Measurements from ENCODE around the gene EXD3. TPM values are rescaled to one million over a fixed set of nuclear protein-coding genes. Genes with fewer than 3 reads are reported as not detected.

EXD3 gene
- total RNA-seq, 1 donor from 2014 or later: 6.8 TPM

DNA sequence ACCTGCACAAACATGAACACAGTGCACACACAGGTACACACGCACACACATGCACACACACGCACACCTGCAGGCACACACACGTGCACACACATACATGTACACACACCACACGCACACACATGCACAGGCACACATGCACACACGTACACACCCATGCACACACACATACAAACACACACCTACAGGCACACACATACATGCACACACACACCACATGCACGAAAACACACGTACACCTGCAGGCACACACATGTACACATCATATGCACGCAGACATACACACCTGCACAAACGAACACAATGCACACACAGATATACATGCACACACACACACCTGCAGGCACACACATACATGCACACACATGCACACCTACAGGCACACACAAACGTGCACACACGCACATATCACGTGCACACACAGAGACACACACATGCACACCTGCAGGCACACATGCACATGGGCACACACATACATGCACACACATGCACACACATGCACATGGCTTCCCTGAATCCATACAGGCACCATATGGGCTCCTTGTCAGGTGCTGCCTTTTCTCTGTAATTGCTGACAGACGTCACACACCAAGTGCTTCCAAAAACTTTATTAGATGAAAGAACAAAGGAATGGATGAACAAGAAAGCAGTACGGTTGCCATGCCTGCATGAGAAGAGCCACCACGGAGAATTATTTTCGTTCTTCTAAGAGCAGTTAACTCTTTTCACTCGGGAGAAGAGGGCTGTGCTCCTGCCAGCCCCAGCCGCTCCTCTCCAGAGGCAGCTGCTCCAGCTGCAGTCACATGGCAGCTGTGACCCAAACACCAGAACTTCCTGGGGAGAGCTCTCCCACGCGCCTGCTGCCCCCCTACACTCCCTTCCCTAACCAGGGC, 57.2 kb downstream of the EXD3 start:
- H3K27me3 Mint-ChIP-seq (ENCODE audit: low read depth): no peaks in the 10 kb centered on the region
- no peak overlapping the region for H3K4me3 Mint-ChIP-seq (ENCODE audit: low read depth)

DNA sequence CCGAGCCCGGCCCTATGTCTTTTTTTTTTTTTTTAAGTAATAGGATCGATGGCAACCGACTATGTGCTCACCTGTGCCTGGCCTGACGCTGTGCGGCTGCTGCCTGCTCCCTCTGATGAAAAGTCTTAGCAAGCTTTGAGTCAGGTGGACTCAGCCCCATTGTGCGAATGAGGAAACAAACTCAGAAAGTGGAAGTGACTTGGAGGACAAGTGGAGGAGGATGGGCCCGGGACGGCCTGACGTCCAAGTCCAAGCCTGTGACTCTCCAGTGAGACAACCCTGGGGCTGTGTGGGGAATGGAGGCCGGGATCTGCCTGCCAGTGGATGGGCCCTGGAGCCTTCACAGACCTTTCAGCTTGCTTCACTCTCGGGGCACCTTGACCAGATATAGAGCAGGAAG, 57.9 kb downstream of the EXD3 start:
- no peaks in the 10 kb centered on the region for H3K36me3 Mint-ChIP-seq (ENCODE audit: low read depth)
- H3K9me3 Mint-ChIP-seq: peaks cover 6% of the 10 kb centered on the region
- H3K27ac Mint-ChIP-seq: no peak overlapping the region
- H3K4me1 Mint-ChIP-seq (ENCODE audit: low read depth): no peaks in the 10 kb centered on the region
- intact Hi-C loops (cut with micrococcal nuclease): no loop called here
- H3K4me3 Mint-ChIP-seq (ENCODE audit: low read depth): no peak overlapping the region
- no peak for DNase-seq (ENCODE audit: low spot score)
- no peaks in the 10 kb centered on the region for H3K27me3 Mint-ChIP-seq (ENCODE audit: low read depth)

More for the DNA sequence above, 57.2 kb downstream of the EXD3 start:
- H3K36me3 Mint-ChIP-seq (ENCODE audit: low read depth): no peaks in the 10 kb centered on the region
- peaks cover 6% of the 10 kb centered on the region for H3K9me3 Mint-ChIP-seq
- DNase-seq (ENCODE audit: low spot score): no peak
- no peaks in the 10 kb centered on the region for H3K4me1 Mint-ChIP-seq (ENCODE audit: low read depth)
- no peak overlapping the region for H3K27ac Mint-ChIP-seq
- intact Hi-C loops (cut with micrococcal nuclease): no loop called here

DNA sequence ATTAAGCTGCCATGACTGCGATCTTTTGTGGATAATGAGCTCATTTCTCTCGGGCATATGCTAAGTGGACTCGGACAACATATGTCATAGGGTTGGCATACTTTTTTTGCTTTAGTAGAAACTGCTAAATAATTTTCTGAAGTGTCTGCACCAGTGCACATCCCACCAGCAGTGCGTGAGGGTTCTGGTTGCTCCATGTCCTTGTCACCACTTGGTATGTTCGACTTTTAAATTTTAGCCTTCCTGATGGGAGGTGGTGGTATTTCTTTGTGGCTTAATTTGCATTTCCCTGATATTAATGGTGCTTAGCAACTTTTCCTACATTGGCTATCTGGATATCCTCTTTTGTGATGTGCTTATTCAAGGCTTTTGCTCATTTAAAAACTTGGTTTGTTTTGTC, 63.1 kb downstream of the EXD3 start:
- no peak overlapping the region for H3K27ac Mint-ChIP-seq
- DNase-seq (ENCODE audit: low spot score): no peak
- peaks cover 18% of the 10 kb centered on the region for H3K9me3 Mint-ChIP-seq
- H3K27me3 Mint-ChIP-seq (ENCODE audit: low read depth): no peaks in the 10 kb centered on the region
- no peaks in the 10 kb centered on the region for H3K36me3 Mint-ChIP-seq (ENCODE audit: low read depth)
- no peaks in the 10 kb centered on the region for H3K4me1 Mint-ChIP-seq (ENCODE audit: low read depth)
- intact Hi-C loops (cut with micrococcal nuclease): no loop called here
- no peak overlapping the region for H3K4me3 Mint-ChIP-seq (ENCODE audit: low read depth)

DNA sequence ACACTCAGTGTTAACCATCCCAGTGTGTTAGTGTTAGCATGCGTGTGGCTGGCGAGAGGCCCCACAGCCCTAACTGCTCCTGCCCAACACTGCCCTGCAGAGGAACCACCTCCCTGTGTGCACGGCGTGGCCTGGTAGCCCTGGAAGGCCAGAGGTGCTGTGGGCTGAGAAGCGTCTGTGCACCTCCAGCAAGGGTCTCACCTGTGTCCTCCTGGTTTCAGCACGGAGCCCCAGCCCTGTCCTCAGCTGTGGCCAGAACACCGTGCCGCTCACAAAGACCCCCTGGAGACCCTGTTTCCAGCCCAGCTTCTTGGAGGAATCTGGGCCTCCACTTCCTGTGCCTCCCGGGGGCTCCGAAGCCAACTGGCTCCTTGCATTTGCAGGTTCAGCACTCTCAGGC, 64.8 kb downstream of the EXD3 start:
- H3K4me1 Mint-ChIP-seq (ENCODE audit: low read depth): no peaks in the 10 kb centered on the region
- no peaks in the 10 kb centered on the region for H3K36me3 Mint-ChIP-seq (ENCODE audit: low read depth)
- no peak overlapping the region for H3K4me3 Mint-ChIP-seq (ENCODE audit: low read depth)
- no peak overlapping the region for H3K27ac Mint-ChIP-seq
- intact Hi-C loops (cut with micrococcal nuclease): no loop called here
- no peak for DNase-seq (ENCODE audit: low spot score)
- H3K9me3 Mint-ChIP-seq: peaks cover 18% of the 10 kb centered on the region
- H3K27me3 Mint-ChIP-seq (ENCODE audit: low read depth): no peaks in the 10 kb centered on the region

DNA sequence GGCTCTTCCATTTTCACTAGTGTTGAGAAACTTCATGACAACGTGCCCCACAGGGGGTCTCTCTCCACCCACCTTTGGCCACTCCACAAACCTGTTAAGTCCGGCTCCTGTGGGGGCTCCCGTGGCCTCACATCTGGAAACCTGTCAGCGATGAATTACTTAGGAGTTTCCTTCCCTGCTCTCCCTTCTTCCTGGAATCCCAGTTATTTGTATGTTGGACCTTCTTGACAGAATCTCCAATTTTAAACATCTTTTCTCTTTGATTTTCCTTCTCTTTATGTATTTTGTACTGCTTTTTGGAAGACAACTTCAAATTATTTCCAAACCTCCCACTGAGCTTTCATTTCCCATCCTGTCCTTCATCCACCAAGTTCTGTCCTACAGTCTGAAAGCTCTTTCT, 65.8 kb downstream of the EXD3 start:
- no peak overlapping the region for H3K27ac Mint-ChIP-seq

DNA sequence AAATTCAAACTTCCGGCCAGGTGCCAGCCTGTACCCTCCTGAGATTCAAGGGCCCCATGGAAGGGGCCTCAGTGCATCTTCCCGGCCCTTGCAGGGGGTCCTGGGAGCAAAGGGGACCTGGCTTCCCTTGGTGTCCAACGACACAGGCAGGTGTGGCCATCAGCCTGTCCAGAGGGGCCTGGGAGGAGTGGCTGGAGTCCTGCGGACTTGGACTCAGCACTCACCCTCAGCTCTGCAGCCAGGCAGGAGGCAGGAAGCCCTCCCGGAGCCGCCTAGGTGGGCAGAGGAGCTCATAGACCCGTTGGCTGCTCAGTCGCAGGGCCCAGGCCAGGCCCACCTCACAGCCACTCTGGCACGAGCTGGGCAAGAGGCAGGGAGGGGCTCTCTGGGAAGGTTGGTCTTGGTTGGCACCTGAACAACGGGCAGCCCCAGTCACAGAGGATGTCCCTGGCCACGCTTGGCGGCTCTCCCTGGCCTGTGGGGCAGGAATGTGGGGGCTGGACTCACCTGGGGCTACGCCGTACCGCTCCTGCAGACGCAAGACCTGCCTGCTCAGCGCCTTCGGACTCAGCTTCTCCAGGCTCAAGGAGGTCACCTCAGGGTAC, 67.1 kb downstream of the EXD3 start:
- Mint-ChIP-seq H3K27me3 (ENCODE audit: low read depth) (no peaks in the 10 kb centered on the region), H3K9me3 (peaks cover 18% of the 10 kb centered on the region), H3K27ac (no peak overlapping the region), H3K4me3 (ENCODE audit: low read depth) (no peak overlapping the region), H3K4me1 (ENCODE audit: low read depth) (no peaks in the 10 kb centered on the region), H3K36me3 (ENCODE audit: low read depth) (no peaks in the 10 kb centered on the region)
- no peak for DNase-seq (ENCODE audit: low spot score)
- intact Hi-C loops (cut with micrococcal nuclease): no loop called here

More for the DNA sequence above, 65.8 kb downstream of the EXD3 start:
- H3K4me1 Mint-ChIP-seq (ENCODE audit: low read depth): no peaks in the 10 kb centered on the region
- H3K36me3 Mint-ChIP-seq (ENCODE audit: low read depth): no peaks in the 10 kb centered on the region
- H3K4me3 Mint-ChIP-seq (ENCODE audit: low read depth): no peak overlapping the region
- peaks cover 18% of the 10 kb centered on the region for H3K9me3 Mint-ChIP-seq
- no peak for DNase-seq (ENCODE audit: low spot score)
- intact Hi-C loops (cut with micrococcal nuclease): no loop called here
- H3K27me3 Mint-ChIP-seq (ENCODE audit: low read depth): no peaks in the 10 kb centered on the region

DNA sequence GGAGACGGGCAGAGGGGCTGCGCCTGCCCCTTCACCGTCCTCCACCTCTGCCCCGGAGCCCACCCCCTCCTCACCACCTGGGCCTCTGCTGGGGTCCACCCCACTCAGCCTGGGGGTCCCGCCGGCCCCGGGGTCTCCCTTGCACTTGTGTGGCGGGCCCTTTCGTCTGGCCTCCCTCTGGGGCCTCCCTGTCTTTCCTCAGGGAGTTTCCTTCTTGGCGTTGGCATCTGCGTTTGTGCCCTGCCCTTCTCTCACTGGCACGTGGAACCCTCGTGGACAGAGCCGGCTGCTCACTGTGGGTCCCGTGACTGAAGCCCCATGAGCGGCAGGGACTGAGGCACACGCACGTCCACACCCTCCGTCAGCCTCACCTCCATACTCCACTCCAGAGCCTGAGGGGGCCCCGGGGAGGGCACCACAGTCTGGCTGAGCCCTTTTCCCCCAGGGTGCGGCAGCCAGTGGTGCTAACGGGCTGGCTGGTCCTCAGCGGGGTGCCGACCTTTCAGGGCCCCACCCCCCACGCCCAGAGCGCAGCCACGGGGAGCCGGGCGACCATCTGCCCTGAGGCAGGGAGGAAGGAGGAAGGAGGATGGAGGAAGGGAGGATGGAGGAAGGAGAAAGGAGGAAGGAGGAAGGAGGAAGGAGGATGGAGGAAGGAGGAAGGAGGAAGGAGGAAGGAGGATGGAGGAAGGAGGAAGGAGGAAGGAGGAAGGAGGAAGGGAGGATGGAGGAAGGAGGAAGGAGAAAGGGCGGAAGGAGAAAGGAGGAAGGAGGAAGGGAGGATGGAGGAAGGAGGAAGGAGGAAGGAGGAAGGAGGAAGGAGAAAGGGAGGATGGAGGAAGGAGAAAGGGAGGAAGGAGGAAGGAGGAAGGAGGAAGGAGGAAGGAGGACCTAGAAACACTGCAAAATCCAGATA, 67.9 kb downstream of the EXD3 start:
- Mint-ChIP-seq H3K36me3 (ENCODE audit: low read depth) (no peaks in the 10 kb centered on the region), H3K27ac (no peak overlapping the region), H3K4me1 (ENCODE audit: low read depth) (no peaks in the 10 kb centered on the region), H3K9me3 (peaks cover 18% of the 10 kb centered on the region), H3K4me3 (ENCODE audit: low read depth) (no peak overlapping the region), H3K27me3 (ENCODE audit: low read depth) (no peaks in the 10 kb centered on the region)
- intact Hi-C loops (cut with micrococcal nuclease): no loop called here
- no peak for DNase-seq (ENCODE audit: low spot score)

DNA sequence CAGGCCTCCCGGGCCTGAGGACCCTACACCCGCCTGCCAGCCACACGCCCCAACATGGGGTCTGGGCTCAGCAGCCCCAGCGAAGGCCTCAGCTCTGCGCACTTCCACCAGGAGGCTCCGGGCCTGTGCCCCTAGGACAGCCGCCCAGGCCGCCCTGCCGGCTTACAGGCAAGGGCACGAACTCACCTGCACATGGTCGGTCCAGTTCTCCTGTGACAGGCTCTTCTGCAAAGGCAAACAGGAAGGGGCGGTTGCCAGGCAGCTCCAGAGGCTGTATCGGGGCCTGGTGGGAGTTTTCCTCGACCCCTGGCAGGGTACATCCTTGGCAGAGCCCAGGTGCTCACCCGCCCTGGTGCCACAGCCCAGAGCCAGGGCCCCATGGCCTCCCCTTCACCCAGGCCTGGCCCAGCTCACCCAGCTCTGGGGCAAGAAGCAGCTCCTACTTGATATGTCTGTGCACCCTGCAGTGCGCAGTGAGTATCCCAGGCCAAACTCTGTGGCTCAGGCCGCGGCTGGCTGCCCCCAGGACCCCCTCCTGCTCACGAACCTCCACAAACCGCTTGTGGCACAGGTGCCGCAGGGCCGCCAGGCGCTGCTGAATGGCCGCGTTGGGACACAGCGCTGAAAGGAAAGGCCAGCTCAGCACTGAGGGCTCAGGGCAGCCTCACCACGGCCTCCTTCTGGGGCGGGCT, 68.7 kb downstream of the EXD3 start:
- DNase-seq (ENCODE audit: low spot score): no peak
- Mint-ChIP-seq H3K27me3 (ENCODE audit: low read depth) (no peaks in the 10 kb centered on the region), H3K9me3 (peaks cover 18% of the 10 kb centered on the region), H3K27ac (no peak overlapping the region), H3K4me1 (ENCODE audit: low read depth) (no peaks in the 10 kb centered on the region), H3K36me3 (ENCODE audit: low read depth) (no peaks in the 10 kb centered on the region), H3K4me3 (ENCODE audit: low read depth) (no peak overlapping the region)
- intact Hi-C loops (cut with micrococcal nuclease): no loop called here

DNA sequence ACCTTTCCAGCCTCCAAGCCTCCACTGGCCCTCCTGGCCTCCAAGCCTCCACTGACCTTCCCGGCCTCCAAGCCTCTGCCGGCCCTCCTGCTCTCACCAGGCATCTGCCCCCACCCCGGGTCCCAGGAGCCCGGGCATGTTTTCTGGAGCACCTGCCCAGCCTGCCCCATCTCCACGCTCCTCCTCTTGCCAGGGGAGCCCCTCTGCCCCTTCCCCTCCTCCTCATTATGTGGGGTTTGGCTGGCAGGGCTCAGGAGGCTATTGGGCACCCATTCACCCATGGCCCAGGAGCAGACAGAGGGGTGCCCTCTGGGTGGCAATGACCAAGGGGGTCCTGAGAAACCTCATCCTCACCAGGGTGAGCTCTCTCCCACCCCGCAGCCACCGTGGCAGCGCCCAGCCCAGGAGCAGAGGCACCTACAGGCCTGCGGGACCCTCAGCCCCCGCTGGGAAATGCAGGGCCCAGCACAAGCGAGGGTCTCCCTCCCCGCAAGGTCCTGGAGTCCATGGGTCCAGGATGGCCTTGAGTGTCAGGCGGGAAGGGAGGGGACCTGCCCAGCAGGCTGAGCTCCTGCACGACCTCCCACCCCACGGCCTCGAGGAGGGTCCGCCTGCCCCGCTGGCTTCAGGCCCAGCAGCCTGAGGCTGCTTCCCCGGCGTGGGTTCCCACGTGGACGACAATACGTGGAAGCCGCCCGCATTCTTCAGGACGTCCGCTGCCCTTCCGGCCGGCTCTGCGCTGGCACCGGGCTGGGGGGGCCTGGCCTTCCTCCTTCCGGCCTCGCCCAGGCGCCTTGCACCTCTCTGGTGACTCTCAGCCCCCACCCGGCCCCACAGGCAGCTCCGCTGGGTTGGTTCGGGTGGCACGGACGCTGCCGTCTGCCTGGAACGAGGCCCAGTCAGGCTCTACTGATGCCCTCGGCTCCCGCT, 69.5 kb downstream of the EXD3 start:
- Mint-ChIP-seq H3K4me3 (ENCODE audit: low read depth) (no peak overlapping the region), H3K36me3 (ENCODE audit: low read depth) (no peaks in the 10 kb centered on the region), H3K27me3 (ENCODE audit: low read depth) (no peaks in the 10 kb centered on the region), H3K9me3 (peaks cover 18% of the 10 kb centered on the region), H3K4me1 (ENCODE audit: low read depth) (no peaks in the 10 kb centered on the region), H3K27ac (no peak overlapping the region)
- intact Hi-C loops (cut with micrococcal nuclease): no loop called here
- no peak for DNase-seq (ENCODE audit: low spot score)

DNA sequence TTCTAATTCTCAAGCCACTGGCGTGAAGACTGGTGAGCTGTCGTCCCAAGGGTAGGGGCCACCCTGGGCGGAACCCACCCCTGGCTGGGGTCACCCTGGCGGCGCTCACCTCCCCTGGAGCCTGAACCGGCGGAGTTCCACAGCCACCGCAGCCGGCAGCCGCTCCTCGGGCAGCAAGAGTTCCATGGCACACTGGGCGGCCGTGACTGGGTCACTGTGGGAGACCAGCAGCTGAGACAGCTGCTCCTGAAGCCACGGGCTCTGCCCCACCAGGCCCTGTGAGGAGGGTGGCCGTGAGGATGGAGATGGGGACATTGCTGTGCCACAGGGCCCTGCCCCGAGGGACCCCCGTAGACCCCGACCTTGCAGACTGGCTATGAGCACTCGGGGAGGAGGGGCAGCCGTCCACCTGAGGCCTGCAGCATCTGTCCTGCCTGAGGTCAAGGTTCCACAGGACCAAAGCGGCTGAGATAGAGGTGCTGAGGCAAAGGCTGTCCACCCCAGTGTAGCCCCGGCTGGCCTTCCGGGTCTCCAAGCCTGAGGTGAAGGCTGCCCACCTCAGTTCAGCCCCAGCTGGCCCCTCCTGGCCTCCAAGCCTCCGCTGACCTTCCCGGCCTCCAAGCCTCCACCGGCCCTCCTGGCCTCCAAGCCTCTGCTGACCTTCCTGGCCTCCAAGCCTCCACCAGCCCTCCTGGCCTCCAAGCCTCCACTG, 70.3 kb downstream of the EXD3 start:
- intact Hi-C loops (cut with micrococcal nuclease): no loop called here
- Mint-ChIP-seq H3K36me3 (ENCODE audit: low read depth) (no peaks in the 10 kb centered on the region), H3K27ac (no peak overlapping the region), H3K9me3 (peaks cover 14% of the 10 kb centered on the region), H3K4me3 (ENCODE audit: low read depth) (no peak overlapping the region), H3K27me3 (ENCODE audit: low read depth) (no peaks in the 10 kb centered on the region), H3K4me1 (ENCODE audit: low read depth) (no peaks in the 10 kb centered on the region)
- DNase-seq (ENCODE audit: low spot score): no peak

DNA sequence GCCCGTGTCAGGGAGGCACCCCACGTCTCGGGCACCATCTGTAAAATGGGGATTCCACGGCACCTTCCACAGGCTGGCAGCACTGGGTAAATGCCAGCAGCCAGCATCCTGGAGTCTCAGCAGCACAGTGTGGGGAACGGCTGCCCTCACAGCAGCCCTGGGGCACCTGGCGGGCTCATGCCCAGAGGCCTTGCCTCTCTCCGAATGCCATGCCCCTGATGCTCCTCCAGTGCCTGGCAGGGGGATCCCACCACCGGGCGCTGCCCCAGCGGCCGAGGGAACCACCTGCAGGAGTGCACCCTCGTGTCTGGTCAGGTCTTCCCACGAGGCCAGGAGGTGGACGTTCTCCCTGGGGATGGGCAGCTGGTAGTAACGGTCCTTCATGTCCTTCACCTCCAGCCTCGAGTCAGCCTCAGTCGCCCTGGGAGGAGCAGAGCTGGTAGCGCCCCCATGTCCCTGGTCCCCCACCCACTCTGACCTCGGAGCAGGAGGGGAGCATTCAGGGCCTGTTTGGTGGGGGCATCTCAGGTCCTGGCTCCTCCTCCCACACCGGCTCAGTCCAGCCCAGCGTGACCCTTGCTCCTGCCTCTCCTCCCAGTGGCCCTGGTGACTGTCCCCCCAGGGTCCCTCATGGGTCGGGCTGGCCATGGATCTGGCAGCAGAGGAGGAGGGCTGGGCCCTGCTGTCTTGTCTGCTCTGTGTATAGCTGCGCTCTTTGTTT, 71.0 kb downstream of the EXD3 start:
- Mint-ChIP-seq H3K27ac (no peak overlapping the region), H3K27me3 (ENCODE audit: low read depth) (no peaks in the 10 kb centered on the region), H3K9me3 (peaks cover 9% of the 10 kb centered on the region), H3K4me1 (ENCODE audit: low read depth) (no peaks in the 10 kb centered on the region), H3K4me3 (ENCODE audit: low read depth) (no peak overlapping the region), H3K36me3 (ENCODE audit: low read depth) (no peaks in the 10 kb centered on the region)
- no peak for DNase-seq (ENCODE audit: low spot score)
- intact Hi-C loops (cut with micrococcal nuclease): no loop called here

All from activated T-helper 2 cell treated with anti-CD3 and anti-CD28 coated beads, Interferon-gamma antibody, Interleukin-2, Interleukin-4, amounts not matched to agents 10 μg/mL and 5 μg/mL and 100 μg/mL, durations not matched to agents 14 hours and 24 hours and 36 hours (primary cell).